ENCODE data around the gene MACROD1.
"Not testable (repeated sequence)": the region's sequence is repeated elsewhere in the genome, so short reads cannot be mapped to it uniquely, and the experiment has no call there.

The MACROD1 gene

DNA sequence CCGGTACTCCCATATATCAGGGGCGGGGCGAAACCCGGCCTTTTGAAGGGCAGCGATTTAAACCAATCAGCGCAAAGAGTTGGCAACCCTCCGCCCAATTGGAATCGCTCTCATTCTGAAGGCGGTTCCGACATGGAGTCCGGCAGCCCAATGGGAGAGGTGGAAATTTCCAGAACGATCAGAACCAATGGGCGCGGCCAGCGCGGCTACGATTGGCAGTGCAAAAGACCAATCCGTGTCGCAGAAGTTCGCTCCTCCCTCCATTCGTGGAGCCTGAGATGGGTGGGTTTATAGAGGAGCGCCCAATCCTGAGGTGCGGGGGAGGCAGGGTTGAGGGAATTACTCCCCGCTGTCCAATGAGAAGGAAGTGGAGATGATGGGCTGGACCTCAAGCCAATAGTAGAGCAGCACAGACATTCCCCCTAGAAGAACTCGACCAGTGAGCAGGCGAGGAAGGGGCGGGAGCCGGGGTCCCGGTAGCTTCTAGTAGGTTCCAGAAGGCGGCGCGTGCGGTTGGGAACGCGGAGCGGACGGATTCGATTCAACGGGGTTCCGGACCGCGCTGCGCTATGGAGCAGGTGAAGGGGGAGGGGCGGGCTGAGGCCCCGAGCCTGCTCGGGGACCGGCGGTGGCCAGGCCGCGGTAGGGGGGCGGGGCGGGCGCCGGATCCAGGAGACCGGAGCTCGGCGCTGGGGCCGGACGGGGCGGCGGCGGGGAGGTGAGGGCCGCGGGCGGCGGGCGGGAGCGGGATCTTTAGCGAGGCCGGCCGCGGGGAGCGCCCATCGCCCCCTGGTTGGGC is 20.0 kb upstream of the MACROD1 start, which contains the start of gene STIP1:
STIP1 (plus strand) TSS at position 479 of the 799 bp plus-strand sequence; CDS start at position 570, 91 bp downstream.
- peak; percentile 99 for DNase-seq (ENCODE audit: low read depth)

DNA sequence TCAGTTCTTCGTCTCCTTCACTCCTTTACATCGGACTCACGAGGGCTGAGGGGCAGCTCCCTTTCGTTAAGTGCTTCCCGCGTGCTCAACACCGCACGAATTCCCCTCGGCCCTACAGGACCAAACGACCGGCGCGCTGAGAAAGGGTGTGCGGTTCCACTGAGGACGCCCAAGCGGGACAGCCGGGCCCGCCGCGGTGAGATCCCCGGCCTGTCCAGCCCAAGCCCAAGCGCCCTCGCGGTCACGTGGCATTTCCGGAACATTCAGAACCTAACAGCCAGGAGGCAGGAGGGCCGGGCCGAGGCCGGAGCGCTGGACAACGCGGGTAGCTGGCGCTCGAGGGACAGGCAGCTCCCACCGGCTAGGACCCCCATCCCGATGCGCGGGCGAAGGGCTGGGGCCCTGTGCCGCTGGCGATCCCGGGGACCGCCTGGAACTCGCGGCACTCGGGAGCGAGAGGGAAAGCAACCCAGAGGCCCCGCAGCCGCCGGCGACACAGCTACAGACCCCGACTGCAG is 19.3 kb upstream of the MACROD1 start:
- DNase-seq (ENCODE audit: low read depth): no peak

- no peak for DNase-seq (ENCODE audit: low read depth)
Measured at GRCh38 chr11:64183890-64184289, 18.0 kb upstream of the MACROD1 start.

DNA sequence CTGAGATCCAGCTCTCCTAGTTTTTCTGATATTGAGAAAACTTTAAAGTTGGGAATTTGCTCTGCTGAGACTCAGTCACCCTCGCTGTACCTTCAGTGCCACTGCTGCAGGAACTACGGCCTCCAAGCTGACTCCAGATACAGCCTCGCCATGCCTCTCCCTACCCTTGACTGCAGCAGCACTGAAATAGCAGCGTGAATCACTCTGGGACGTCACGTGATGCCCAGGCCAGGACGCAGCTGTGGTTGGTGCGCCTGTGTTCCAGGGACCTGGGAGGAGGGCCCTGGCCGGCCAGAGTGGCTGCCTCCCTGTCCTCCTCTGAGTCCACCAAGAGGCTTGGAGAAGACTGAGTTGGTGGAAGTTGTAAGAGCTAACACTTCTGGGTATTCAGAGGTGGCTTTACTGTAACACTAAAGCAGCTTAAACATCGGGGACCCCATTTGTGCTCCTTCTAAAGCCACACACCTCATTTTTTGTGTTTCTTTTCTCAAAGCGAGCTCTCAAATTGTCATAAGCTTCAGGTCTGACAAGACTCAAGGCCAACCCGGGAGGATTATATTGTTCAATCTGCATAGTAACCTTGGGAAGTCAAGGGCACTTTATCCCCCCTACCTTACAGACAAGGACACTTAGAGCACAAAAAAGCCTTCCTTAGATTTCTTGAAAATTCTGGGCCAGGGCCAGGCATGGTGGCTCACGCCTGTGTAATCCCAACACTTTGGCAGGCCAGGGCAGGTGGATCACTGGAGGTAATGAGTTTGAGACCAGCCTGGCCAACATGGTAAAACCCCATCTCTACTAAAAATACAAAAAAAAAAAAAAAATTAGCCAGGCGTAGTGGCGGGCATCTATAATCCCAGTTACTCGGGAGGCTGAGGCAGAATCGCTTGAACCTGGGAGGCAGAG is 15.8 kb upstream of the MACROD1 start:
- no peak for DNase-seq (ENCODE audit: low read depth)

GRCh38 chr11:64180891-64181290 is 15.0 kb upstream of the MACROD1 start:
- DNase-seq (ENCODE audit: low read depth): no peak

- no peak for DNase-seq (ENCODE audit: low read depth)
Measured at GRCh38 chr11:64178951-64179639, 13.2 kb upstream of the MACROD1 start.

DNA sequence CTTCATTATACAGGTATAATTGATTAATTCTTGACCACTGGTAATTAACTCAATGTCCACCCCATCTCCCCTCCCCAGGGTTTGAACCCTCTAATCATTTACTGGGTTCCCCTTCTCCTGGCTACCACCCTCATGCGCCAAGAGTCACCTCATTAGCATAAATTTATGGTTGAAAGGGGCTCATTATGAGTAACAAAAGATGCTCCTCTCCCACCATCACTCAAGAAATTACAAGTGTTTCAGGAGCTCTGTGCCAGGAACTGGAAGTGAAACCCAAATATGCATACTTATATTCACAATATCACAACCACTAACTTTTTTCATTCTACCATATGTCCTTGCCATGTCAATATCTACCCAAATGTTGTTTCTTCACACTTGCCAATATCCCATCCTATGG is 12.3 kb upstream of the MACROD1 start:
- DNase-seq (ENCODE audit: low read depth): no peak

GRCh38 chr11:64176751-64177150 is 10.8 kb upstream of the MACROD1 start:
- no peak for DNase-seq (ENCODE audit: low read depth)

- no peak for DNase-seq (ENCODE audit: low read depth)
Measured at GRCh38 chr11:64173616-64174355, 7.9 kb upstream of the MACROD1 start.

- no peak for DNase-seq (ENCODE audit: low read depth)
Measured at GRCh38 chr11:64170419-64170818, 4.5 kb upstream of the MACROD1 start.

- no peak for DNase-seq (ENCODE audit: low read depth)
Measured at GRCh38 chr11:64165481-64165841, 452 bp downstream of the MACROD1 start.

GRCh38 chr11:64164392-64165312 is 1.3 kb downstream of the MACROD1 start:
- no peak for DNase-seq (ENCODE audit: low read depth)

DNA sequence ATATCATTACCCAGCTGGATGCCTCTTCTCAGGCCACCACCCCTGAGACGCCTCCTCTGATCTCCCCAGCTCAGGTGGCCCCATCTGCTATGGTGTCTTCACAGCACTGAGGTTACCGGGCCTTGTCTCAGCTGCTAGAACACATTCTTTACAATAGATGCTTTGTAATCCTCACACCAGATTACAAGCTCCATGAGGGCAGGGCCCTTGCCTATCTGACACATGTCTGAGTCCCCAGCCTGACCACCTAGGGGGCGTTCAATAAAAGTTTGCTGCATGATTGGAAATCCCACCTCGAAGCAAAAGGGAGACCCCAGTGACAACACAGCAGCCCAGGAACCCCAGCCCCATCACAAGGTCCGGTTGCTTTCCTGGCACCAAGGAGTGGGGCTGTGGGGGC is 2.0 kb downstream of the MACROD1 start:
- no peak for DNase-seq (ENCODE audit: low read depth)

- not testable (repeated sequence) for DNase-seq (ENCODE audit: low read depth)
Measured at GRCh38 chr11:64162769-64163168, 3.1 kb downstream of the MACROD1 start.

DNA sequence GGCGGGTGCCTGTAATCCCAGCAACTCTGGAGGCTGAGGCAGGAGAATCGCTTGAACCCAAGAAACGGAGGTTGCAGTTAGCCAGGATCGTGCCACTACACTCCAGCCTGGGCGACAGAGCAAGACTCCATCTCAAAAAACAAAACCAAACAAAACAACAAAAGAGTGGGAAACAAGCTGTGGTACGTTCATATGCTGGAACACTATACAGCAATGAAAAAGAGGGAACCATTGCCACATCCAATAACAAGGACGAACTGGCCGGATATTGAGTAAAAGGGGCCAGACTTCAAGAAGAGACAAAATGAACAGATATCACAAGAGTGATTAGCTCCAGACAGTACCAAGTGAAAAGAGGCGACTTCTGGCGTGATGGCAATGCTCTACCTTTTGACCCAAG is 4.9 kb downstream of the MACROD1 start:
- DNase-seq (ENCODE audit: low read depth): no peak

DNA sequence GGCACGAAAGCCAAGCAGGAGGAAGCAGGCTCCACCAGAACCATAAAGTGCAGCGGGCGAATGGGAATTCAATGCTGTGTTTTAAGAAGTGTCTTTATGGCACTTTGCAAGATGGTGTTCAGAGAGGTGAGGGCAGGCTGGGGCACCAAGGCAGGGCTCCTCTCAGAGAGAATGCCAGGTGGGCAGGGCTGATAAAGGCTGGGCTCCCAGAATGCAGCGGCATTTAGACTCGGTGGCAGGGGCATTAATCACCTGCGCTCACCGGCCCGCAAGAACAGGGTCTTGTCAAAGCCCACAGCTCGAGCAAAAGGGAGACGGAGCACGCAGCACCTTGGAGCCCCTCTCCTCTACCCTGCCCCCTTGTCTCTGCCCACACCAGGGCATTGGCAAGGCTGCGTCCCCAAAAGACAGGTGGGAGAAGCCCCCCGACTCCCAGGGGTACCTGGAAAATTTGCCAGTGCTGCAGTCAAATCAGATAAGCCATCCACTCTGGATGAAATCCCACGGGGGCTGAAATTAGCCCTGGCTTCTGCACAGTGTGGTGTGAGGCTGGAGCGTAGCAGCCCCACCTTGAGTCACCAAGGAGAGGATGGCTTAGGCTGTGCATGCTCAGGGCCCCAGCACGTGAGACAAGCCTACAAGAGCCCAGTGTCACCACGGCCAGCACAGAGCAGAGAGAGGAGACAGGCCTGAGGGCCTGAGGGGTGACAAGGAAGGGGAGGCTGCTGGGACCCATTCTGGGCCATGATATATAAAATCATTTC is 8.1 kb downstream of the MACROD1 start:
- no peak for DNase-seq (ENCODE audit: low read depth)

DNA sequence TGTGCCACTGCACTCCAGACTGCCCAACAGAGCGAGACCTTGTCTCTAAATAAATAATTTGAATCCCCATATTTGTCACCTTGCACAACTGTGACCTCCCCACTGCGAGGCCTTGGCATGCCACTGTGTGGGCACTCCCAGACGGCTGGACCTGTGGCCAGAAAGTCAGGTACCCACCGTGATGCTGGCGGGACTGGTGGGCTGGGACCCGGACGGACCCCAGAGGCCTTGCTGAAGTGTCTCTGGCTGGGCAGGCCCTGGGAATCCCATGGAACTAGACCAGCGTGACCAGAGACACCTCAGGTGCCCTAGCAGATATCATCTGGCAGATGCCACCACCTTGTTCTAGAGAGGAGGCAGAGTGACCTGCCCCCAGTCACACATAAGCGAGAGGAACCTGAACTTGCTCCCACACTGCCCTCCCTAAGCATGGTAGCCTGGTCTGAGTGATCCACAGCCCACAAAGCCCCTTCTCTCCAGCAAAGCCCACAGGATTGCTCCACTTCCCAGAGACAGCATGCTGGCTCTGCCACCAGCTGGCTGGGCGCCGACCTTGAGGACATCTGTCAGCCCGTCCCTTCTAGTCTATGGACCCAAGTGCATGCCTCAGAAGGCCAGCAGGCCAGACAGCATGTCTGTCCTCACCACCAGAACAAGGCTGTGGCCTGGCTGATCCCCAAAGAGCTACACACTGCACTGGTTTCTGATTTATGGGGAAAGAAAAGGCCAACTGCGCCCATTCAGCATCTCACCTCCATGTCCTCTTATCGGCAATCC is 9.5 kb downstream of the MACROD1 start:
- no peak for DNase-seq (ENCODE audit: low read depth)

DNA sequence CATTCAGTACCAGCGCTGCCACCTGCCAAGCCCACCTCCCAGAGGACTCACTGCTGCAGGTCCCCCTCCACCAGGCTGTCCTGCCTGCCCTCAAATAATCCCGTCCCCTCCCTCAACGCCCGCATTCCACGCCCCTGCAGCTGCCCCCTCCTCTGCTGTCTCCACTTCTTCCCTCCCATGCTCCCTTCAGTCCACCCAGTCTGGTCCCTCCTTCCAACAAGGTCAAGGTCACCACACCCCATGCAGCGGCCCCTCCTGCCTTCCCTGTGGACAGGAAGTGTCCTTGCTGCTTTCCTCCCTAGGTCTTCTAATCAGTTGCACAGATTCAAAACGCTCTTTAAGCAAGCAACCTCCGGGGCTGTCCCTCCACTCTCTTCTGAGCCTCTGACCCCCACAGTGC is 12.1 kb downstream of the MACROD1 start:
- no peak for DNase-seq (ENCODE audit: low read depth)

Data from CMK (cell line).